ENCODE measurements around the gene RNF144A. TPM values are rescaled to one million over a fixed set of nuclear protein-coding genes. Genes with fewer than 3 reads are reported as not detected.

Gene RNF144A
- polyA plus RNA-seq, 3 donors = 0.30 to 0.68 (median 0.48) TPM

DNA sequence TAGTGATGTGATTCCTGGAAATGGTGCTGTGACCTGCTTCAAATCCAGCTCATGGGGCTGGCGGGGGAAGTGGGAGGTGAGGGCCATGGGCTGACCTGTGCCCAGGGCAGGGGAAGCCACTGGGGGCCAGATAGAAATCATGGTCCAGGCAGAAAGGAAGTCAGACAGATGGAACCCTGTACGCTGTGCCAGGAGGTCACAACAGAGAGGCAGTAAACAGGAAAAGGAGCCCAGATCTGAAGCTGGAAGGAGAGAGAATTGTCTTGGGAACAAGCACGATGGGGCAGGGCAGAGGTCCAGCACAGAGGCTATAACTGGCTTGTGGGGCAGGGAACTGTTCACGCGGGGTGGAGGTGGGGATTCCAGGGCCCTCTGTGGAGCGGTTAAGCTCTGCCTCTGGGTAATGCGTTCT lies 76.0 kb downstream of the RNF144A start:
- peaks cover 5 to 6% of the 10 kb centered on the region in 2 donors for H3K4me1 ChIP-seq (ENCODE audit: control insufficient read depth in 1 of 2, insufficient read depth in 2 of 2, low read length in 2 of 2)
- TF ChIP-seq, protein P1, sequence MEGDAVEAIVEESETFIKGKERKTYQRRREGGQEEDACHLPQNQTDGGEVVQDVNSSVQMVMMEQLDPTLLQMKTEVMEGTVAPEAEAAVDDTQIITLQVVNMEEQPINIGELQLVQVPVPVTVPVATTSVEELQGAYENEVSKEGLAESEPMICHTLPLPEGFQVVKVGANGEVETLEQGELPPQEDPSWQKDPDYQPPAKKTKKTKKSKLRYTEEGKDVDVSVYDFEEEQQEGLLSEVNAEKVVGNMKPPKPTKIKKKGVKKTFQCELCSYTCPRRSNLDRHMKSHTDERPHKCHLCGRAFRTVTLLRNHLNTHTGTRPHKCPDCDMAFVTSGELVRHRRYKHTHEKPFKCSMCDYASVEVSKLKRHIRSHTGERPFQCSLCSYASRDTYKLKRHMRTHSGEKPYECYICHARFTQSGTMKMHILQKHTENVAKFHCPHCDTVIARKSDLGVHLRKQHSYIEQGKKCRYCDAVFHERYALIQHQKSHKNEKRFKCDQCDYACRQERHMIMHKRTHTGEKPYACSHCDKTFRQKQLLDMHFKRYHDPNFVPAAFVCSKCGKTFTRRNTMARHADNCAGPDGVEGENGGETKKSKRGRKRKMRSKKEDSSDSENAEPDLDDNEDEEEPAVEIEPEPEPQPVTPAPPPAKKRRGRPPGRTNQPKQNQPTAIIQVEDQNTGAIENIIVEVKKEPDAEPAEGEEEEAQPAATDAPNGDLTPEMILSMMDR (IDR thresholded peaks at IDR 0.05) = no peak
- H3K27me3 ChIP-seq (ENCODE audit: control insufficient read depth in 2 of 2, insufficient read depth in 2 of 2, low read length in 2 of 2) = no peaks in the 10 kb centered on the region
- no peak for DNase-seq
- H3K4me3 ChIP-seq (replicated peaks in 1 of 3; ENCODE audit: low read depth in 2 of 3, low read length in 3 of 3) = no peak overlapping the region
- H3K9ac ChIP-seq (ENCODE audit: insufficient read depth, low read length, poor library complexity, severe bottlenecking) = no peak overlapping the region
- no peak overlapping the region for H3K4me3 Mint-ChIP-seq
- peaks cover 14% of the 10 kb centered on the region for H3K4me1 Mint-ChIP-seq
- 69% methylated on average over 5 of the region's 7 CpGs for WGBS (ENCODE audit: insufficient coverage)
- no peaks in the 10 kb centered on the region for H3K27me3 Mint-ChIP-seq (ENCODE audit: low read depth in 3 of 3)
- H2AFZ ChIP-seq (ENCODE audit: insufficient read depth, low read depth, low read length, poor library complexity, severe bottlenecking) = no peak overlapping the region
- no peaks in the 10 kb centered on the region for H3K9me3 ChIP-seq (replicated peaks in 1 of 2; ENCODE audit: control insufficient read depth in 1 of 2, insufficient read depth in 1 of 2, low read length in 2 of 2)
- H3K36me3 ChIP-seq (replicated peaks in 1 of 2; ENCODE audit: control insufficient read depth in 1 of 2, insufficient read depth in 2 of 2, low read length in 2 of 2) = no peaks in the 10 kb centered on the region
- peaks cover 0 to 5% of the 10 kb centered on the region in 2 donors for H3K36me3 Mint-ChIP-seq
- no peak overlapping the region for H3K4me2 ChIP-seq (replicated peaks; ENCODE audit: extremely low read depth, low read length, poor library complexity, severe bottlenecking)
- H3K9me3 Mint-ChIP-seq = peaks cover 0 to 5% (median 0%) of the 10 kb centered on the region in 7 donors
- no peaks in the 10 kb centered on the region for H4K20me1 ChIP-seq (ENCODE audit: insufficient read depth, low read length)
- intact Hi-C loops (cut with micrococcal nuclease) = no loop called here
- no peak overlapping the region for H3K27ac ChIP-seq (ENCODE audit: low read depth in 1 of 2, low read length in 2 of 2)
- no peaks in the 10 kb centered on the region for H3K79me2 ChIP-seq (ENCODE audit: insufficient read depth, low read length)
- peak overlapping the region in 1 of 7 donors; percentile 3 for H3K27ac Mint-ChIP-seq

DNA sequence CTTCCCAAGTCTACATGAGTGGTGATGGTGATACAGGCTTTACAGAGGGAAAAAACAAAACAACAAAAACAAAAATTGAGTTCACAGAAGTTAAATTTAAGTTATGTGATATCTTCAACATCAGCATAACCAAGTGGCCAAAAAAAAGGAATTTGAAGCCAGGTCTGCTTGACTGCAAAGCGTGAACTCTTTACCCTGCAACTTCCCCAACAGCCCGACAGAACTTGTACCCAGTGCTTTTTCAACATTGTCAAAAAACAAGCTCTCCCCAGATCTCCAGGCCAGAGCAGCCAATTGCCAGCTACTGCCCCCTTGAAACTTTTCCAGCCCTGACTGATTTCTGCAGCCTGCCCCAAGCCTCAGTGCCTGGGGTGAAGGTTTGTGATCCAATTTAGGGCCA lies 76.7 kb downstream of the RNF144A start:
- no peaks in the 10 kb centered on the region for H3K9me3 ChIP-seq (replicated peaks in 1 of 2; ENCODE audit: control insufficient read depth in 1 of 2, insufficient read depth in 1 of 2, low read length in 2 of 2)
- Mint-ChIP-seq H3K4me1 (peaks cover 16% of the 10 kb centered on the region), H3K27ac (no peak overlapping the region), H3K9me3 (peaks cover 0 to 5% (median 0%) of the 10 kb centered on the region in 7 donors), H3K36me3 (peaks cover 0 to 3% of the 10 kb centered on the region in 2 donors), H3K4me3 (no peak overlapping the region), H3K27me3 (ENCODE audit: low read depth in 3 of 3) (no peaks in the 10 kb centered on the region)
- intact Hi-C loops (cut with micrococcal nuclease) = no loop called here
- H3K36me3 ChIP-seq (replicated peaks in 1 of 2; ENCODE audit: control insufficient read depth in 1 of 2, insufficient read depth in 2 of 2, low read length in 2 of 2) = no peaks in the 10 kb centered on the region
- DNase-seq = no peak
- H3K4me2 ChIP-seq (replicated peaks; ENCODE audit: extremely low read depth, low read length, poor library complexity, severe bottlenecking) = no peak overlapping the region
- TF ChIP-seq, protein P1 (IDR thresholded peaks at IDR 0.05) = no peak
- peaks cover 7 to 8% of the 10 kb centered on the region in 2 donors for H3K4me1 ChIP-seq (ENCODE audit: control insufficient read depth in 1 of 2, insufficient read depth in 2 of 2, low read length in 2 of 2)
- H3K27ac ChIP-seq (ENCODE audit: low read depth in 1 of 2, low read length in 2 of 2) = no peak overlapping the region
- WGBS (ENCODE audit: insufficient coverage) = 0% methylated on average over 2 of the region's 2 CpGs
- no peak overlapping the region for H2AFZ ChIP-seq (ENCODE audit: insufficient read depth, low read depth, low read length, poor library complexity, severe bottlenecking)
- H3K4me3 ChIP-seq (replicated peaks in 1 of 3; ENCODE audit: low read depth in 2 of 3, low read length in 3 of 3) = no peak overlapping the region
- H3K79me2 ChIP-seq (ENCODE audit: insufficient read depth, low read length) = no peaks in the 10 kb centered on the region
- no peak overlapping the region for H3K9ac ChIP-seq (ENCODE audit: insufficient read depth, low read length, poor library complexity, severe bottlenecking)
- no peaks in the 10 kb centered on the region for H4K20me1 ChIP-seq (ENCODE audit: insufficient read depth, low read length)
- no peaks in the 10 kb centered on the region for H3K27me3 ChIP-seq (ENCODE audit: control insufficient read depth in 2 of 2, insufficient read depth in 2 of 2, low read length in 2 of 2)

Data from CD14-positive monocyte (primary cell).